ENCODE data around the gene MAP3K10.

Gene MAP3K10

DNA sequence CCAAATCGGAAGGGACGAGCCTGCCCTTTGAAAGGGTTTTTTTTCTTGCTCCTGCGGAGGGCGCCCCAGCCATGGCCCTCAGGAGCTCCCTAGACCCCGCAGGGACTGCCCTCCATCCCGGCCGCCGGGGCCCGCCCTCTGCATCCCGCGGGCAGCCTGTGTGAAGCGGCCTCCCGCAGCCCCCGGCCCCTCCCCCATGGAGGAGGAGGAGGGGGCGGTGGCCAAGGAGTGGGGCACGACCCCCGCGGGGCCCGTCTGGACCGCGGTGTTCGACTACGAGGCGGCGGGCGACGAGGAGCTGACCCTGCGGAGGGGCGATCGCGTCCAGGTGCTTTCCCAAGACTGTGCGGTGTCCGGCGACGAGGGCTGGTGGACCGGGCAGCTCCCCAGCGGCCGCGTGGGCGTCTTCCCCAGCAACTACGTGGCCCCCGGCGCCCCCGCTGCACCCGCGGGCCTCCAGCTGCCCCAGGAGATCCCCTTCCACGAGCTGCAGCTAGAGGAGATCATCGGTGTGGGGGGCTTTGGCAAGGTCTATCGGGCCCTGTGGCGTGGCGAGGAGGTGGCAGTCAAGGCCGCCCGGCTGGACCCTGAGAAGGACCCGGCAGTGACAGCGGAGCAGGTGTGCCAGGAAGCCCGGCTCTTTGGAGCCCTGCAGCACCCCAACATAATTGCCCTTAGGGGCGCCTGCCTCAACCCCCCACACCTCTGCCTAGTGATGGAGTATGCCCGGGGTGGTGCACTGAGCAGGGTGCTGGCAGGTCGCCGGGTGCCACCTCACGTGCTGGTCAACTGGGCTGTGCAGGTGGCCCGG lies 815 bp downstream of the MAP3K10 start:
- H3K36me3 Mint-ChIP-seq (ENCODE audit: low read depth): no peaks in the 10 kb centered on the region
- H3K27me3 Mint-ChIP-seq (ENCODE audit: low read depth): peaks cover 3% of the 10 kb centered on the region
- no peaks in the 10 kb centered on the region for H3K9me3 Mint-ChIP-seq
- no peak overlapping the region for H3K27ac Mint-ChIP-seq
- no peak for TF ChIP-seq CTCF (IDR thresholded peaks at IDR 0.05; ENCODE audit: unreplicated experiment in 3 of 3)
- H3K4me3 Mint-ChIP-seq: peak overlapping the region; percentile 71 to 76 (median 76)
- peaks cover 7% of the 10 kb centered on the region for H3K4me1 Mint-ChIP-seq

- Mint-ChIP-seq H3K4me1 (peaks cover 7% of the 10 kb centered on the region), H3K9me3 (no peaks in the 10 kb centered on the region), H3K4me3 (peak overlapping the region; percentile 71 to 76 (median 76)), H3K27me3 (ENCODE audit: low read depth) (peaks cover 3% of the 10 kb centered on the region), H3K27ac (peak overlapping the region in 2 of 3 experiments; percentile 21 to 32), H3K36me3 (ENCODE audit: low read depth) (peaks cover 2% of the 10 kb centered on the region)
- no peak for TF ChIP-seq CTCF (IDR thresholded peaks at IDR 0.05; ENCODE audit: unreplicated experiment in 3 of 3)
Observed at GRCh38 chr19:40192758-40193586, 1.7 kb downstream of the MAP3K10 start.

DNA sequence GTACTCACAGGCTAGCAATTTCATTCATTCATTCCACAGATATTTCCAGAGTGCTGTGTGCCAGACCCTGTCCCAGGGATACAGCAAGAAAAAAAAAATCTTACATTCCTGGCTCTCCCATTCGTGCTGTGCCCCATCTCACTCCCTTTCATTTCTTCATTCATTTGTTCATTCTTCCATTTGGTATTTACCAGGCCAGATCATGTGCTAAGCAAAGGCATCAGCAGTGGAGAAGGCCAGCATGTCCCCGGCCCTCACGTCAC lies 2.3 kb downstream of the MAP3K10 start:
- peak overlapping the region; percentile 60 to 76 (median 76) for H3K4me3 Mint-ChIP-seq
- TF ChIP-seq CTCF (IDR thresholded peaks at IDR 0.05; ENCODE audit: unreplicated experiment in 3 of 3): no peak
- peaks cover 7% of the 10 kb centered on the region for H3K4me1 Mint-ChIP-seq
- H3K27ac Mint-ChIP-seq: peak overlapping the region in 1 of 3 experiments; percentile 13
- peaks cover 3% of the 10 kb centered on the region for H3K27me3 Mint-ChIP-seq (ENCODE audit: low read depth)
- no peaks in the 10 kb centered on the region for H3K9me3 Mint-ChIP-seq
- peaks cover 3% of the 10 kb centered on the region for H3K36me3 Mint-ChIP-seq (ENCODE audit: low read depth)

- H3K27me3 Mint-ChIP-seq (ENCODE audit: low read depth): peaks cover 3% of the 10 kb centered on the region
- TF ChIP-seq CTCF (IDR thresholded peaks at IDR 0.05; ENCODE audit: unreplicated experiment in 3 of 3): no peak
- H3K36me3 Mint-ChIP-seq (ENCODE audit: low read depth): peaks cover 12% of the 10 kb centered on the region
- peaks cover 6% of the 10 kb centered on the region for H3K4me1 Mint-ChIP-seq
- H3K9me3 Mint-ChIP-seq: no peaks in the 10 kb centered on the region
- H3K27ac Mint-ChIP-seq: no peak overlapping the region
- no peak overlapping the region for H3K4me3 Mint-ChIP-seq
Observed at GRCh38 chr19:40198272-40198990, 7.2 kb downstream of the MAP3K10 start.

DNA sequence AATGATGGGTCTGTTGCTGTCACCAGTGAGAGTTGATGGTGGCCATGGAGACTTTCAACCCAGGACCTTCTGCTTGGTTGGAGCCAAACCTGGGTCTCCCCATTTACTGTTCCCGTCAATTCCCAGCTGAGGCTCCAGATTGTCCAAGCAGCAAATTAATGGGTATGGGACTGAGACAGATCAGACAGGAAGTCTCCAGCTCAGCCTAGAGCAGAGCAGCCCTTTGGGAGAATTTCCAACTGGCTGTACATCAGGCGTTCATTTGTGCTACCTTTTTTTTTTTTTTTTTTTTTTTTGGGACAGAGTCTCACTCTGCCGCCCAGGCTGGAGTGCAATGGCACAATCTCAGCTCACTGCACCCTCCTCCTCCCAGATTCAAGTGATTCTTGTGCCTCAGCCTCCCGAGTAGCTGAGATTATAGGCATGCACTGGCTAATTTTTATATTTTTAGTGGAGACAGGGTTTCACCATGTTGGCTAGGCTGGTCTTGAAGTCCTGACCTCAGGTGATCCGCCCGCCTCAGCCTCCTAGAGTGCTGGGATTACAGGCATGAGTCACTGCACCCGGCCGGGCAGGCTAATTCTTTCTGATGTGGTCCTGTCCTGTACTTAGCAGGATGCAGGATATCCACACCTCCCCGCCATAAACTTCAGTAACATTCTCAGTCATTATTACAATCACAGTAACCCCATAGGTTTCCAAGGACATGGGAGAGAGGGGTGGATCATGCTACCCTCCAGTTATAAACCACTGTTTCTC lies 9.3 kb downstream of the MAP3K10 start:
- H3K9me3 Mint-ChIP-seq: no peaks in the 10 kb centered on the region
- H3K36me3 Mint-ChIP-seq (ENCODE audit: low read depth): peaks cover 23% of the 10 kb centered on the region
- H3K4me3 Mint-ChIP-seq: no peak overlapping the region
- H3K27ac Mint-ChIP-seq: no peak overlapping the region
- H3K27me3 Mint-ChIP-seq (ENCODE audit: low read depth): peaks cover 3% of the 10 kb centered on the region
- TF ChIP-seq CTCF (IDR thresholded peaks at IDR 0.05; ENCODE audit: unreplicated experiment in 3 of 3): no peak
- no peaks in the 10 kb centered on the region for H3K4me1 Mint-ChIP-seq

Measured in nephron (organoid).